ENCODE measurements around the gene CIT.

The CIT gene

DNA sequence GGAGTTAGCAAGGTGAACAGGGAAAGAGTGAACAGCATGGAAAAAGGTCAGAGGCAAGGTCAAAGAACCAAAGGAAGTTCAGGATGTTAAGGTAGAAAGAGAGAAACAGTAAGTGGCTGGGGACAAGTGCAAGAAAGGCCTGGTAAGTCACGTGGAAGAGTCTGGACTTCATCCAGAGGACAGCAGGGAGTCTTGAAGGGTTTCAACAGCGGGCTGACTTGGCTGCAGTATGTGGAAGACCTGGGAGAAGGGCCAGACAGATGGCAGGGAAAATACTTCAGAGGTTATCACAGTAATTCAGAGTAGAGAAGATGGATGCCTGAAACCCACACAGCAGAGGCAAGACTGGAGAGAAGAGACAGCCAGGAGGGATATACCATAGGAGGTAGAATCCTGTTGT lies 34.0 kb downstream of the CIT start:
- no peak for DNase-seq

DNA sequence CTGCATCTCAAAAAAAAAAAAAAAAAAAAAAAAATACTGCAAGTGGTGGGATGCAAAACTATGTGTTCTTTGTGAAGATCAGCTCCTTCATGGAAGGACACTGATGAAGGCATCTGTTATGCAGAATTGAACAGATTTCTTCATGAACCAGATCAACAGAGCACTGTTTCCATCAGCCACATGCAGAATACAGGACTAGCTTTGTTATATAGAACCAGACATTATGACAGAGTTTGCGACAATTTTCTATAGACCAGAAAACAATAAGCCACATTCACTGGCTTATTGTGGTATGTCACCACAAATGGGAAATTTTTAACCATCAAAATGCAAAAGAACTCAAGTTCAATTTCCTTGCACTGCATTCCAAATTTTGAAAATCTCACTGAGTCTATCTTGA lies 34.7 kb downstream of the CIT start:
- DNase-seq: no peak

DNA sequence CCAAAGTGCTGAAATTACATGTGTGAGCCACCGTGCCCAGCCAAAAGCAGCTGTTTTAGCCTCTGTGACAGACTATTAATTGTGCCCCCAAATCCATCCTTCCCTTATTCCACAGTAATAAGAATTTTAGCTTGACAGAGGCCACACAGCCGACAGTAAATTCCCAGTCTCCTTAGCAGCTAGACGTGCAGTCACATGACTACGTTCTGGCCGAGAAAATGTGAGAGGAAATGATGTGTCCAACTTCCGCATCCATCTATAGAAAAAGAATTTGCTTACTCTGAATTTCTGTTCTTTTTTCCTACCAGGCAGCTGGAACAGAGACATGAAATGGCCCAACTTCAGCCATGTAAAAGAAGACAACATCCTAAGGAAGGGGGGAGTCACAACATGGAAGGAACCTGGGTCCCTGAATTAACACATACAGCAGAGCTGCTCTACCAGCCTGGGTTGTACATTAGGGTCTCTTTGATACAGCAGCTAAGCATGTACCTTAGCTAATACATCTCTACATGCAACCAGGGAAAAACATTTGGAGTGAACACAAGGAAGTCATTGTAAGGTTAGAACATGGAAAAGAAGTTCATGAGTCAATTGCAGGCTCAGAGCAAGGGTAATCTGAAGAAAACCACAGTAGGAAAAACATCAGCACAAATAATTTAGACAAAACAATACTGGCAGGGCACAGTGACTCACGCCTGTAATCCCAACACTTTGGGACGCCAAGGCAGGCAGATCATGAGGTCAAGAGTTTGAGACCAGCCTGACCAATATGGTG lies 35.5 kb downstream of the CIT start:
- DNase-seq: no peak

DNA sequence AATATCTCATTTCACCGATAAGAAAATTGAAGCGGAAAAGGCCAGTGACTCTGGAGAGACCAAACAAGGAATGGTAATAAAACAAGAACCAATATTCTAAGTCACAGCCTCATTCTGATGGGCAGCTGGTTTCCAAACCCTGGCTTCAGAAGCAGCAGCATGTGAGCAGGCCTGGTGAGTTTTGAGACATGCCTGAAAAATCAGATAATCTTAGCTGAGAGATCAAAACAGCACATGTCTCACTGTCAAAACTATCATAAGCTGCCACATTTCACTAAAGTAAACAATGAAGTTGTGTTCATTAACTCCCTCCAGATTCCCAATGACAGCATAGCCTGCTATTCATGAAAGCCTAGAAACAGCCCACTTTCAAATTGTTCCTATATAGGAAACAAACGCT lies 36.5 kb downstream of the CIT start:
- DNase-seq: no peak

DNA sequence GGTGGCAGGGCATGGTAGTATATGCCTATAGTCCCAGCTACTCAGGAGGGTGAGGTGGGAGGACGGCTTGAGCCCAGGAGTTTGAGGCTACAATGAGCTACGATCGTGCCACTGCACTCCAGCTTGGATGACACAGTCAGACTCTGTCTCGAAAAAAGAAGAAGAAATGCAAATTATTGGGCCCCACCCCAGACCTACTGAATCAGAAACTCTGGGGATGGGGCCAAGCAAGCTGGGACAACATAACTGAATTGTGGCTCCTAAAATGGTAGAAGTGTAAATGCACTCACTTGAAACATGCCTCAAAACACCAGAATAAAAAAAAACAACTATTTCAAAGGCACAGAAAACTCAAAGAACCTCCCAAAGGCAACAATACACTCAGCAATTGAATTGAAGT lies 37.0 kb downstream of the CIT start:
- DNase-seq: no peak

DNA sequence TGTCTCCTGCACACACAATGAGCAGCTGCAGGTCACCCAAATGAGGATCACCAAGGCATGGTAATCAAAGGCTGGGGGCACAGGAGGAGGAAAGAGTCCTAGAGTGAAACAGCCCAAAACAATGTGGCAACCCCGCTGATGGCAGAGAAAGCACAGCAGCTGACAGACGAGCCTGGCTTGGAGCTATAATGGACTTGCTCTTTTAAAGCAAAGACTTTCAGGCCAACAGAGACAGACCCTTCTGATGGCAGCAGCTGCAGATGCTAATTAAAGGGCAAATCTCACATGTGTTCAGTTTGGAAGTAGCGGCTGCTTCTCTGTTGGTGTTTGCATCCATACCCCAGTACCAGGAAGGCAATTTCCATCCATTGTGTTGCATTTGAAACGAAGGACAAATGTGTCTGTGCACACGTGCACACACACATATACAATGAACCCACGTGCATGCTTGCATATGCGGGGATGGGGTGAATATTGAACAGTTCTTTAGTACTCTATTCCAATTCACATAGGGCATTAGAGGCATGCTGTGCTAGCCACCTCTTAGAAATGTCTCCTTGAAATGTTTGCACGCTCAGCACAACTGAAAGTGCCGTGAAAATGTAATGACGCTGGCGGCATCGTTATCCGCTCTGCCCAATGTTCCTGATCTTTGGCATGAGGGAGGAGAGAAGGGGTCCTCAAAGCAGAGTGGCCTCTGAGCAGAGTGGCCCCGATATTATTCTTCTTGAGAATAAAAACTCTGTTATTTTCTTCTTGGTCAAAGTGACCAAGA lies 38.1 kb downstream of the CIT start:
- no peak for DNase-seq

DNA sequence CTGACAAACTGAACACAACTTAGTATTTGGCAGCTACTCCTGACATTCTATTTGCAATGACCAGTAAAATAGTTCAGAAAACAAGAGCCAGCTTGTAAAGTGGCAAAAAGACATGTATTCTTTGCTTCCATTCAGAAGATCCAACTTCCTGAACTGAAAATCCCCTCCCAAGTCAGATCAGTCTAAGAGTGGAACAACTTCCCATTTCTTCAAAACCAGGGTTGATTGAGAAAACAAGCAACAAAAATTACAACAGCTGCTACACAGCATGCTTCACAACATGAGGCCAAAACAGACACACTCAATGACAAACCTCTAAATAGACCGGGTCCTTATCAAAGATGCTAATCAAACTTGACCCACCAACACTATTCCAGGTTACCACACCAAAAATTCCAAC lies 40.3 kb downstream of the CIT start:
- no peak for DNase-seq

DNA sequence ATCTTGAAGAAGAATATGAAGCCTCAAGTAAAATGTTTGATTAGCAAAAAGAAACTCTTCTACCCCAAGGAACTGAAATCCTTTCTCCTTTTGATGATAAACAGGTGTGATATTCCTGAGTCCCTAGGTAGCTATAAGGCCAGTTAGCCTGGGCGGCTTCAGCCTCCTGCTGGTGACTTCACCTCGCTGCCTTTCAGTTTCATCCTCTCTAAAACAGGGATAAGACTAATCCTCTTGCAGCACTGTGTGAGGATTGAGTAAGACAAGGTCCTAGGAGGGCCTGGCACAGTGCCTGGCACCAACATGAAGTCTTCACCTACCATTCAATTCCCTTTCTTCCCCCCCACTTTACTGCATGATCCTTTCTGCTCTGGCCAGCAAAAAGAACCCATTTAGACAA lies 42.1 kb downstream of the CIT start:
- no peak for DNase-seq

DNA sequence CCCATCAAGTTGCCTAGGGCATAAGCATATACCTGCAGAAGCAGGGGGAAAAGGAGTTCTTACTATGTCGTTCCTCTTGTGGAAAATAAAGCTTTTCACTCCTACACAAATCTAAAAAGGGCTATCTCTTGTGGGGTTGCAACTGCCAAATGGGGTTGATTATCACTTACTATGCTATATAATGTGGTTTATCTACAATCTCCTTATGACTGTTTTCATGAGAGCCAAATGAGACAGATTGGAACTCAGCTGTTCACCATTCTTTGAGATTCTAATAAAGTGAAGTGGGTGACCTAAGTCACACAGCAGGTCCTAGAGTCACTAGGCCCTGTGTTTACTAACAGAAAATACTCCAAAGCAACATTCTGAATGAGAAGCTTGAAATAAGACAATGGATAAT lies 47.7 kb downstream of the CIT start:
- no peak for DNase-seq

DNA sequence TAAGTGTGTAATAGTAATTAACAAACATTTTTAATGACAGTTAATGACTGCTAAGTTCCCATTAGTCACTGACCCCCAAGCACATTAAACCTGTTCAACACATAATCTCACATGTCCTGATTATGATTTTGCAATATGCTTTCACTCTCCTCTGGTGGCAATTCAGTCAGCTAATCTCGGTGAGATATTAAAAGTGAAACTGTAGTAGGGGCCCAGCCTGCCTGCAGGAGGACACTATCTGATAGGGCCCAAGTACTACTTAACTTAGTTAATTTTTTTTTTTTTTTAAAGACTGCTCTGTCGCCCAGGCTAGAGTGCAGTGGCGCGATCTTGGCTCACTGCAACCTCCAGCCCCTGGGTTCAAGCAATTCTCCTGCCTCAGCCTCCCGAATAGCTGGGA lies 48.8 kb downstream of the CIT start:
- no peak for DNase-seq

DNA sequence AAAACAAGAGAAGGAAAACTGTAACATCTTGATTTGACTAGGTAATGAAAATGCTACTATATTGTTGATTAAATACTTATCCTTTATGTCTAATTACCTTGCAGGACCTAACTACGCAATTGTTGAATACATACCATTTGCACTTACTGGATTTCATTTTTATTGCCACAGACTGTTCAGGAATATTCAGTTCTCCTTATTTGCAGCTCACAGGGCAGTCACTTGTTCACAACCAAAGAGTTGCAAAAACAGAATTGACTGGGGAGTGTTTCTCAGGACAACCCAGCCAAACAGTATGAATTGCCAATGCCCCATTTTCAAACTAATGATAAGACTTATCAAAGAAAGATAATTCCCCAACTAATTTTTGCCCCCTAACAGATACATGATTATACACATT lies 49.4 kb downstream of the CIT start:
- DNase-seq: no peak

DNA sequence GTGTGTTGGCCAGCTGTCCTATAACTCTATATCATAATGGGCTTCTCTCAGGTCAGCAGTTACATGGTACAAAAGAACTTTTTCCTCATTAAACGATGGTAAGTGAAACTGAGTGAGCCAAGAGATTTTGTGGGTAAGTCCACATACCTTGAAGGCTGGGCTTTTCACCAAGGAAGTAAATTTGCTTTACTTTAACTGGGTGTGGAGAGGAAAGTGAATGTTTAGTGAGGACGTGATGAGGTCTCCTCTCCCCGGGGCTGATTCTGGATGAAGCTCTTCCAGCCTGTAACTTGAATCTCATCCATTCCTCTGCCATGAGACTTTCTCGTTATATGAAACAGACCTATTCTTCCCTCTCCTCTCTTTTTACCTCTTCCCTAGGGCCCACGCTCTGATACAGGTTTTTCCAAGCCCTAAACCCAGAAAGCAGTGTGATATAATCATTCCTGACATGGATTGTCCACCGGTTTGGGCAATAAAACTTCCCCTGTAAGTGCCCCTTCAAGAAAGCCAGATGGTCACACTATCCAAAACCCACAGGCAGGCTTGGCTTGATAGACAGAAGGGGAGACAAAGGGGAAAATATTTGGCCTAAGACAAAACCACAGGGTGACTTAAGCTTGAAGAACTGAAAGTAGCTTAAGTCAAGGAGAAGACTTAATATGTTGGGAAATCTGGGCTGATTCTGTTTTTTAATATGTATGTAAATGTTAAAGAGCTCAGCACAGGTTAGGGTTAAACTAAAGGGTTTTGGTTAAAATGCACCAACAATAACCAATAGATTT lies 50.3 kb downstream of the CIT start:
- no peak for DNase-seq

DNA sequence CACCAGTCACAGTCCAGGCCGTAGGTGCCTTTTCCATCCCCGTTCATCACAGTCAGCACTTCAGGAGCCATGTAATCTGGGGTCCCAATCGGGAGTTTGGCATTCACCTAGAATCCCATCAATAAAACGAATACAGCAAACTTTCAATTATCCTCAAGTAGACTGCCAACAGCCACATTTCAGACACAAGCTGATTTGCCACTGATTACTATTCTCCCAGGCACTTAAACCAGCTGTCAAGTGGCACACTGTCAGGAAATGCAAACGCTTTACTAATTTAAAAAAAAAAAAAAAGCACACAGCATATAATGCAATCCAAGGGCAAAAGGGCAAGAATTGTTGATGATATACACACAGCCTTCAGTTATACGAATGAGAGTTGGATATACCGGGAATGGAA lies 51.9 kb downstream of the CIT start:
- no peak for DNase-seq

DNA sequence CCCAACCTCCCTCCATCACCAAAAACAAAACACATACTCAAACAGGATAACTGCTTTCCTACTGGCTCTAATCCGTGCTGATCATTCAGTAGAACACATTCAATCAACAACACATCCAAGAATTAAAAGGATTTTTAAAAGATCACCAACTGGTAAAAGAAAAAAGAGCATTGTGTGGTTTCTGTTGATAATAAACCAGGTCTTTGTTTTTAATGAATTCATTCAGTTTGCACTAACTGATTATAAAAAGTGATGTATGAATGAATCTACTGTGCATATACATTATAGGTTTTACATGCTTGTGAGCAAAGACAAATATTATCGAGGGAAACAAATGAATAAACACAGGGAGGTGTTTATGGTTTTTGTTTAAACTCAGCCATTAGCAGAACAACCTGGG lies 55.1 kb downstream of the CIT start:
- no peak for DNase-seq

DNA sequence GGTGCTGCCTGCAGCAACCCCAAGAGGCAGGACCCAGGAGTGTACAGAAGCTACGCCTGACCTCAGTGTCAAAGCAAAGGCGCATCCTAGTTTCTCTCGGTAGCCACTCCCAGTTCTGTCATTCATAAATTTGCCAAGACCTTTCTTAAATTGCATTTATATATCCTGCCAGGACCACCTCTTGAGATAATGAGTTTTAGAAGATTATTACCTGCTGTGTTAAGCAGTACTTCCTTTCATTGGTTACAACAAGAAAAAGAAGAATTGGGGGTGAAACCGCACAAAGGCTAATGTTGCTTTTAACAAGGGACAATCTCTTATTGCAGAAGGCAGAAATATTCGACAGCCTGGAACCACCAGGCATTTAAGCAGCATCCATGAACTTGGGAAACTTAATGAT lies 57.8 kb downstream of the CIT start:
- no peak for DNase-seq

DNA sequence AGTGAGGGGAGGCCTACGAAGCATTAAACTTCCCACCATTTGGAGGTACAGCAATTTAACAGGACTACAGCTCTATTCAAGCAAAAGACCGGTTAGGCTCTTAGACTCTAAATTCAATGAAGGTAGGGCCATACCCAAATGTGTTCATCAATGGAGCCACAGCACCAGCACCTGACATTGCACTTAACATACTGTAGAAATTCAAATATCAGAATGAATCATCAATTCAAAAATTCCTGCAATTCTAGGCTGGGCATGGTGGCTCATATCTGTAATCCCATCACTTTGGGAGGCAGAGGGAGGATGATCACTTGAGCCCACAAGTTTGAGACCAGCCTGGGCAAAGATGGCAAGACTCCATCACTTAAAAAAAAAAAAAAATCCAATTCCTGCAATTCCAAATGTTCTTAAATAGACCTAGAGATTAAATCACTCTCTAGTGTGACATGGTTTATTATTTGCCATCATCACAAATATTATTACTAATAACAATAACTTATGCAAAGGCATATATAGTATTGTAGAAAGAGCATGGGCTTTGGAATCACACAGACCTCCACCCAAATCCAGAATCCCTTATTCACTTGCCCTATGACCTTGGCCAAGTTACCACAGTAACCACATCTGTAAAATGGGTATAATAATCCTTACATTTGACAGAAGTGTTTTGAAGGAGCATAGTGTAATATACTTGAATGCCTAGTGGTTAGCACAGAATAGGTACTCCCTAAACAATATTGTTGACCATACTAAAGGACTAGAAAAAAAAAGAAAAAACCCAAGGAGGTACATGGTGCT lies 59.4 kb downstream of the CIT start:
- DNase-seq: no peak

DNA sequence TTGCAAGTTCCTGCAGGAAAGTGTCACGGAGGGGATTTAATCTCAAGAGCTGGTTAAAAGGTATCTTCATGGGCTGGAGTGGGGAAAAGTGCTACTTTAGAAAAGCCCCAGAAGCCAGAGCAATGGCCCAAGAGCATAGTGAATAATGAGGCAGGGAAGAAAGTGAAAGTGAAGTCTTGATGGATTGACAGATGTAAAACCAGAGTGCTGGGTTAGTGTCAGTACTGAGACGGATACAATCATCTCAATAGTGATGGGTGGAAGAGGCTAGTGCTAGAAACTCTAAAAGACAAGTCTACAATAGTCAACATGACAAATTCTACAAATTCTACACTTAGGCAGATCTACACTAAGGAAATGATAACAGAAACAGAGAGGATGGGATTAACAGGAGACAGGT lies 68.1 kb downstream of the CIT start:
- DNase-seq: no peak

DNA sequence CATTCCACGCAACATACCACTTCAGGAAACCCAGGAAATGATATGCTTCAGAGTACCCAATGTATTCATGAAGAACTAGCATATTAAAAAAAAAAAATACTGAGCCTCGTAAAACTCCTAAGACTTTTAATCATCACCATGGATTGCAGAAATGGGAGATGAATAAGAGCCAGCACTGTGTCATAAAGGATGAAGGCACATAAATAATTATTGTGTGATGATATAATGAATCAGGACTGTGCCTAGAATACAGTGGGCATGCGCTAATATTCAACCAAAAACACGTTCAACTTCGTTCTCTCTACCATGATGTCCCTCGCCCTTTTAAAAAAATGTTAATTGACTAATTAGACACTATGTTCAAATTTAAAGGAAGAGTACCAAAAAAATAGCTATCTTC lies 68.7 kb downstream of the CIT start:
- no peak for DNase-seq

DNA sequence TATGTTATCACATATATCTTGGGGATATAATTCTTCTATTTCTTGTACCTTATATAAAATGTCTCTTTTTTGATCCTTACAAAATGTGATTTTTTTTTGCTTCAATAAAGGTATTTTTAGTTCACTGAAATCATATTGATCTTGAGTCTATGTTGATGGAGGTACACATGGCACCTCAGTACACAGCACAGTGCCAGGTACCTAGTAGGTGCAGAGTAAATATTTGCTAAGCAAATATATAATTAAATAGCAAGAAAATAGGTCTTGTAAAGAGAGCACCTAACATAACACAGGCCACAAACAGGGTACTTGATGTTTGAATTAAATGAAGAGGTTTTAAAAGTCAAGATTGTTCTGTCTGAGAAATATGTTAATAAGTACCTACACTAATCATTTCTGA lies 69.7 kb downstream of the CIT start:
- no peak for DNase-seq

DNA sequence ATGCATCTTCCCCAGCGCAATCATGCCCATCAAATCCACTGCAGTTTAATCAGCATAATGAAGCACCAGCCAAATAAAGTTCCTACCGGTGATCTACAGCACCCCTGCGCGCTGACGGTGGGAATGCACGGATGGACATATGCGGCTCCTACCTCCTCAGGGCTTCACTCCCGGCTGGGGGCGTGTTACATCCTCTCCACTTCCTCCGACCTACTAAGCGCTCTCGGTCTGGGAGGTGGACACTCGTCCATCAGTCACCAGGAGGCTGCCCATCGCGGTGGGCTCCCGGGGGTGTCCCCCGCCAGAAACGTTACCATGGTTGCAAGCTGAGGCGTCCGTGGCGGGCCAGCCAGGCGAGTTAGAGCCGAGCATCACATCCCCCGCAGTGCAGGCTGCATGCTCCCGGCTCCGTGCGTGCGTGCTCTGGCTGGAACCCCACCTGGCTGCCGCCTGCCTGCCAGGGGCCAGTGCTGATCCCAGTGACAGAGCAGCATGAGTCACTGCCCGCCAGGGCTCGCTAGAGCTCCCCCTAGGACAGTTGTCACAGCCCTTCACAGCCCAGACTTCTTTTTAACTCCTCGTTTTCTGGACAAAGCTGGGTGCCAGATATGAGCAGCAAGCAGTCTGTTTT lies 73.0 kb downstream of the CIT start:
- no peak for DNase-seq

DNA sequence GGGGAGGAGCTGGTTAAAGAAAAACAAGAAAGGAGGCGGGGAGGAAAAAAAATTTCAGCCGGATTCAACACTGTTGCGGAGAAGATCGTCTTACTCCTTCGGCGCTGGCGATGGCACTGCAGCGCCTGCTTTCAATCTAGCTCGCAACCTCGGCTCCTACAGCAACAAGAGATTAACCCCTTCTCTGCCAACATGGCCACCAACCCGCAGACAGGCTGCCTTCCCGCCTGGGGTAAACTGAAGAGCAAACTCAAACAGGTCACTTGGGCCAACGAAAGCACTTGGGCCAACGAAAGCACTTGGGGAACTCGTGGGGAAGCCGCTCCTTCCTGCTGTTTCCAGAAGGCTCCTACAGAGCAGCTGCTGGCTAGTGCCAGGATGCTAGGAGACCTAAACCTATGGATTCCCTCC lies 73.7 kb downstream of the CIT start:
- no peak for DNase-seq

DNA sequence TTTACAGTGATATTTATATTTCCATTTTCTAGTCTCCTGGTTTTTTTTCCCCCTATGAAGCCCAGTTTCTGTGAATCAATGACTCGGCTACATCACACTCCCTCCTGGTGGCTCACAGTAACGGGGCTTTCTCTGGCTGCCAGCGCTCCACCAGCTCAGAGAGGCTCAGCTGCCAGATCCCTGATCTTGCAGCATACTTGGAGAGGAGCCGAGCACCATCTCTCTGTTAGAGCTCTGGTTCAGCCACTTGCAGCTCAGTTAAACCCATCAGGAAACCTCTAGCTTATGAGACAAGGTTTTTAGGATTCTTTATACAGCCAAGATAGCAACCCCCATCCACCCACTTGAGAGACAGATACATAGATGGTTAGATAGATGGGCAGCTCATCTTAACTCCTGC lies 74.6 kb downstream of the CIT start:
- DNase-seq: no peak

DNA sequence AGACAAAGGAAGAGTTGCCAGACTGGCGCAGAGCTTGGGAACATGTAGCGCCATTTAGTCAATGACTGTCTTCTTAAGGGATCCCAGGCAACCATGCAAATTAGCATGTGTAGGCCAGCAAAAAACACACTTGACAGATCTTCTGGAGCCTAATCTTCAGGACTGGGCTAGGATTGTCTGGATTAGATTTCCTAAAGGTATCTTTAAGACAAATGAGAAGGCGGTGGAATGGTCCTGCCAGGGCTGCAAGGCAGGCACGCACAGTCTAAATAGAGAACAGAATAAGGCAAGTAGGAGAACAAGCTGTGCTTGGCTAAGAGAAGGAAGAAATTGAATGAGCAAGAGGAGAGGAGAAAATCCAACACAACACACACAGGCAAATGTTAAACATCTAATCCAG lies 80.0 kb downstream of the CIT start:
- DNase-seq: no peak
